ENCODE measurements around the gene JAG1.

Gene JAG1

DNA sequence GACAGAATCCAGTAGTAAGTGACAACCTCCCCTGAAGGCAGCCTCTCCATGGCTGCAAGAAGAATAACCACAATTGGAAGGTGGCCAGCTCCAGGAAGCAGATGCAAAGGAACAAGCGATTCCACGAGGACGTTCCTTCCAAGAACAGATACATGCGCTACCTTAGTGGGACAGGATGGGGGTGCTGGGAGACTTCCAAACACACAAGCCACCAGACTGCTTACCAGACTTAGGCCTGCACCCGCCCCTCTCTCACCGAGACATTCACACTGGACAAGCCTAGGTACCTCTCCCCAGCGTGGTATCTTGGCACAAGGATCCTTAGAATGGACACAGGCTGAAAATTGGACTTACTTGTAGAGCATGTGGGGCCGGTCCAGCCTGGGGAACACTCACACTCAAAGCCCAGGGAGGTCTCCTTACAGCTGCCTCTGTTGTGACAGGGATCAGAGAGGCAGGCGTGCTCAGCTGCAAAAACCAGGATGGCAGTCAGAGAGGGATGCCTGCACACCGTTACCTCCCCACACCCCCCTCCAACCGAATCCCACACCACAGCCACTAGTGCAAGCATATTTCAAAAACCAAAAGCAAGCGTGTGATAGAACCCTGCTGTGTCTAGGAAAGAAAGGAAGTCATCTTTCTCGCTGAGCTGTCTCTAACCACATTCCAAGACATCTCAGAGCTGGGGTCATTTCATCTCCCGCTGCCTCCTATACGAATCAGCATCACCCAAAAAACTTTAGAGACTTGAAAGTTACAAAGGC, 22.4 kb downstream of the JAG1 start:
- DNase-seq: no peak

- DNase-seq: no peak
These were observed 24.0 kb downstream of the JAG1 start for GRCh38 chr20:10649797-10650160.

DNA sequence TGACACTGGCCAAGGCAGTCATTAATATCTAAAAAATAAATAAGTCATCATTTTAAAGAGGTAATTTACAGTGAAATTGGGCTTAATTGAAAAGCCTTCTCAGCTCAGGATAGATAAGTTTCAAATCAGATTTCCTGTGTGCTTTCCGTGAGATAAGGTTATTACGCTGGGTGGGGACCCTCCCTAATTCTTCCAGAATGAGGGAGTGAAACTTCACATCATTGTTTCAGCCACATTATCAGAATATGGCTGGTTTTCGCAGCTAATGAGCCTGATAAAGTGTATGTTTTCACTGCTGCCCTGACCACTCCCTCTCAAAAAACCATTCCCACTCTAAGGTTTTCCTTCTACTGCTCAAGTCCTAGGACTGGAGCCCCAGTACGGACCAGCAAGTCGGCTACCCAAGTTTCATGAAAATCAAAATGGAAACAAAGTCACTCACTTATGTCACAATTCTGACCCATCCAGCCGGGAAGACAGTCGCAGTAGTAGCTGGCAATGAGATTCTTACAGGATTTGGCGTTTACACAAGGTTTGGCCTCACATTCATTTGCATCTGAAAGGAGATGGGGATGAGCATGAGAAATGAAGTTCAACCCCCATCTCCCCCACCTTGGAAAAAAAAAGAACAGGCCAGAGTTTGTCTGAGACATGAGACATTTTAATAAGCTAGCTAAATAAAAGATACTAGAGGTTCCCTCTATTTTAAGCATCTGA, 24.6 kb downstream of the JAG1 start:
- no peak for DNase-seq

DNA sequence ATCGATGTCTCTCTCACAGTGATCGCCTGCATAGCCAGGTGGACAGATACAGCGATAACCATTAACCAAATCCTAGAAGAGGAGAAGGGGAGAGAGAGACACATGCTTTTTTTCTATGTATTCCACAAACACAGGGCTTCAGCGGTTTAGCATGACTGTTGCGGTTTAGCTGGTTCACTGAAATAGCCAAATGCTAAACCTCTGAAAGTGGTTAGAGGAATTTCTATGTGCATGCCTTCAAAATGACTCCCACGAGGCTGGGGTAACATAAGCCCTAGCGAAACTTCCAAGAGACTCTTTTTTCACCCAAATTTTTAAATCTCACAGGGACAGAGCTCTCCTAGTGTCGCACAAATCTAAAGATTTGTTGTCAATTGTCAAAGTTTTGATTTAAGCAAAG, 25.1 kb downstream of the JAG1 start:
- no peak for DNase-seq

DNA sequence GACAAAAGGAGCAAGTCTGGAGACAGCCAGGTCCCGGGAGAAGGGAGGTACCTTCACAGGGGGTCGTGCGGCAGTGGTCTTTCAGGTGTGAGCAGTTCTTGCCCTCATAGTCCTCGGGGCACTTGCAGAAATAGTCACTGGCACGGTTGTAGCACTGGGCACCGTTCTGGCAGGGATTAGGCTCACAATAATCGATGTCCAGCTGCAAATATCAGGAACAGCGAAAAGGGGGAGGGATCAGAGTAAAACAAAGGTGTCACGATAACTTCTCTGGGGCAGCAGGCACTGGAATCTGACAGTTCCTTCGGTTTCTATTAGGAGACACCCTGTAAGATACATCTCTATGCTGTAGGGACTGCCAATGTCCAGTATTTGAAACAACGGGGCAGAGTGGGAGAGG, 25.9 kb downstream of the JAG1 start:
- no peak for DNase-seq

DNA sequence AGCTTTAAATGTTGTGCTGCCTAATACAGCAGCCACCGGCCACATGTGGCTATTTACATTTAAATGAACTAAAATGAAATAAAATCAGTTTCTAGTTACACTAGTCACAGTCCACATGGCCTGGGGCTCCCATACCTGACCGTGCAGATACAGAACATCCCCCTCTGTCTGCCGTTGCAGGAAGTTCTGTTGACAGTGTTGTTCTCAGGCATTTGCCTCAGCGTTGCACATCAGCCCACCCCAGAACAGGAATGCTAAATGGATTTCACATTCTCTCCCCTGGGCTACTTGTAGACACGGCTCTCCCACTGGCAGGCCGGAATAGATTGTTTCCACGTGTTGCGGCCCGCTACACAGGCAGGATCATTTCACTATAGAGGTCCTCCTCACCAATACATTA, 26.3 kb downstream of the JAG1 start:
- DNase-seq: no peak

- no peak for DNase-seq
These were observed 26.8 kb downstream of the JAG1 start for GRCh38 chr20:10646886-10647420.

GRCh38 chr20:10646006-10646405, 27.8 kb downstream of the JAG1 start:
- DNase-seq: no peak

DNA sequence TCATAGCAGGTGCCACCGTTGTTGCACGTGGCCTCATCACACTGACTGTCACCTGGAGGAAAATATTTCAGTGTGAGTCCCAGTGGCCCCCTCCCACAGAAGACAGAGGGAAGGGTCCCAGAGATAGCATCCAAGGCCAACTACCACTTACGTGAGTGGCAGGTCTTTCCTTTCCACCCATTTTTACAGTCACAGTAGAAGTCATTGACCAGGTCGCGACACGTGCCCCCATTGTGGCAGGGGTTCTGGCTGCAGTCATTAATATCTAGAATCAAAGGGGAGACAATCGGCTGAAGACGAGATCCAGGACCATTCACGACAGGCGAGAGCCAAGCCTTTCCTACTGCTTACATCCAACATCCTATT, 28.6 kb downstream of the JAG1 start:
- DNase-seq: no peak

DNA sequence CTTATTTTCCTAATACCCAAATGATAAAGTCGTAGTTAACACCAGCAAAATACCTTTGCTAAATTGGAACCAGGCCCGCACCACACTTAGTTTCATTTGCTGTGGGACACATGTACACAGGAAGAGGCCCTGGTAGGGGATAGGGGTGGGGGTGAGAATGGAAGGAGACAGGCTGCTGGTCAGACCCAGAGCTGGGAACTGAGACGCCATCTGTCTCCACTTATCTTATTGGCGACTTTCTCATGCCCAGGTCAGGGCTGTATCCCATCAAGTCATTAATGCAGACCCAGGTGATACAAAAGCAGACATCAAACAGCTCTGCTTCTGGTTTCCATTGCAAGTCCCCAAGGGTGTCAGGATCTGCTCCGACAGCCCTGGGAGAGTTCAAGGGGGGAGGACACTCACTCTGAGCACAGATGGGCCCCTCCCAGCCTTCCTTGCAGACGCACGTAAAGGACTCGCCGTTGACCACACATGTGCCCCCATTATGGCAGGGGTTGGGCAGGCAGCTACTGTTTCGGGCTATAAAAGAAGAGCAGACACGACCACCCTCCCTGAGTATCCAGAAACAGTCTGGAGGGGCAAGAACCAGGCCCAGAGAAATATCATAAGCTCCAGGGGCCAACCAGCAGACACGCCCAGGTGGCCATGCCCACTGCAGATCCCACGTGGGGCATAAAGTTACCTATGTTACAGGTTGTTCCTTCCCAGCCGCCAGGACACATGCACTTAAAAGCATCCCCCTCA, 29.2 kb downstream of the JAG1 start:
- DNase-seq: no peak

GRCh38 chr20:10643560-10643873, 30.3 kb downstream of the JAG1 start:
- no peak for DNase-seq

- no peak for DNase-seq
These were observed 30.8 kb downstream of the JAG1 start for GRCh38 chr20:10642856-10643559.

- no peak for DNase-seq
These were observed 31.9 kb downstream of the JAG1 start for GRCh38 chr20:10641893-10642292.

- DNase-seq: no peak
These were observed 32.3 kb downstream of the JAG1 start for GRCh38 chr20:10641467-10641866.

DNA sequence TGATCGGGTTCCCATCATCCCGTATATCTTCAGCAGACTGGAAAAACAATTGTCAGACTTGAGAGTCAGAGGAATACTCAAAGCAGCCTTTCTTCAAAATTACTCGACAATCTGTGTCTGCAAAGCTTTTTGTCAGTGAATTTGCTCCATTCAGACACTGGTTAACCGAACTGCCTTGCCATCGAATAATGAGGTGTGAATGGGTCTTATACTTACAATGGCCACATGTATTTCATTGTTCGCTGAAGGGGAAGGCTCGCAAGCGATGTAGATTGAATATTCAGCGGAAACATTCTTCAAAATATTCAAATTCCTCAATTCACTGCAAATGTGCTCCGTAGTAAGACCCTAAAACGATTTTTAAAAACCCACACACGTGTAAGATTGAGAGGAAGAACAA, 32.9 kb downstream of the JAG1 start:
- DNase-seq: no peak

- no peak for DNase-seq
These were observed 33.9 kb downstream of the JAG1 start for GRCh38 chr20:10639737-10640556.

DNA sequence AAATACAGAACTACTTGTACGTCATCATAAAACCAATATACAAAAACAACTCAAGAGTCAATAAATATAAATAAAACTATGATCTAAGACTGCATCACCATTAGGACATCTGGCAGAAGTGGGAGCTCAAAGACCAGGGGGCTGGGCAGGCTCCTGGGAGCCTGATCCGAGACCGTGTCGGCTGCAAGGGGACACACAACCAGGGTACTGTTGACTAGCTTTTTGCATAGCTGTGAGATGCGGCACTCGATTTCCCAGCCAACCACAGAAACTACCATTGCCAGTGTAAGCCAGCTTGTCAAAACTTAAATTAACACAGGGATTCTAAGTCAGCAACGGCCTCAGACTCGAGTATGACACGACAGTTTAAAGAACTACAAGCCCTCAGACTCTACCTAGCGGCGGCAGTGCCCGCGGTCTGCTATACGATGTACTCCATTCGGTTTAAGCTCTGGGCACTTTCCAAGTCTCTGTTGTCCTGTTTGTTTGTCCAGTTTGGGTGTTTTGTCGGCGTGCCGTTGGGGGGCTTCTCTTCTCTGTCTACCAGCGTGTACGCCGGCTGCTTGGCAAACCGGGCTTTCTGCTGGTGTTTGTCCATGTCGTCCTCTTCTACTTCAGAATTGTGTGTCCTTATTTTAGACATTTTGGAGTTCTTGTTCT, 34.6 kb downstream of the JAG1 start:
- no peak for DNase-seq

DNA sequence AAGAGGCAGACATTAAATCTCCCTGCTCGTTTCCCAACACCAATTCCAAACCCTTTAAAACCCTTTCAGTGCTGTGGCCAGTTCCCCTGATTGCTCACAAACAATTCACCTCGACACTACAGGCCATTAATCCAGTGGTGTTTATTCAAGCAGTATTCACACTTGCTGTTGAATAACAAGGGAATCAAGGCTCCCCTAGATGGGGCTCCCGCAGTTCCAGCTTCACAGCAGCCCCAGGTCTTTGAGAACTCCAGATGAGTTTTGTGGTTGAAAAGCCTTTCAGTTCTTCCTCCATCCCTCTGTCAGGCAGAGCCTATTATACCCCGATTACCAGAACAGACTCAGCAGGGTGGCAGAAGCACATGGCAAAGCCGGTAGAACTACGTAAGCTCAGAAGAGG, 36.2 kb downstream of the JAG1 start:
- DNase-seq: no peak

GRCh38 chr20:10637031-10637559, 36.7 kb downstream of the JAG1 start:
- no peak for DNase-seq

- DNase-seq: no peak
These were observed 37.4 kb downstream of the JAG1 start for GRCh38 chr20:10636326-10636818.

DNA sequence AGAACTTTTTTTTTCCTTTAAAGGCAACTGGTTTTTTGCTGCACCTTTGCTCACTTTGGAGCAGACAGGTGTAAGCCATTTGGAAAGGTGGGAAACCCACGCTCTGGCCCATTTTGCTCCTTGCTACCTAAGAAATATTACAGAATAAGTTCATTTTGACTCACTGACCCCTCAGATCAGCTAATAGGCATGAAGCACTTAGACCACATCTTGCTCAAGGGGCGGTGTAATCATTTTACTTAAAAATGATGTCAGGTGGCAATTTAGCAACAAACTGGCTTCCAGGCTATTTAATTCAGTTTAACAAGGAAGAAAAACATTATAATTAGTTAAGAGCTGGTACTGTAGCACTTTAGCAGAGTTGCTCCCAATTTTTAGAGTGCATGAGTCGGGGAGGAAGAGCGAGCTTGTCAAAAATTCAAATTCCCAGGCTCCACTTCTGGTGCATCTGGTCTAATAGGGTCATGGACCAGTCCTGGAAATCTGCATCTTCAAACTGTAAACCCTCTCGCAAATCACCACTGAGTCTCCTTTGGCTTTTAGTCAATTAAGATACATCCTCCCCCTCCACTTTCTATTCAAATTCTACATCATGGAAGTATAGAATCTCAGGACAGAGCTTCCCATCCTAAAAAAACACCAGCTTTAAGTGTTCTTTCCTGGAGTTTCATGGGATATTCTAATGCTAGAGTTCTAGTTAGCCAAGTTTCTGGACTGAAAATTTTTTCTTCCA, 38.2 kb downstream of the JAG1 start:
- no peak for DNase-seq

Data from activated naive CD4-positive, alpha-beta T cell treated with anti-CD3 and anti-CD28 coated beads, Interleukin-2, amount 50 U/mL, for 16 hours (primary cell).